Glomerular visceral epithelial cell (primary cell): ENCODE measurements around the gene UBL5.
A peak's percentile ranks its signal among the peaks of the same experiment; 100 is the strongest.
"Not testable (repeated sequence)": the region's sequence is repeated elsewhere in the genome, so short reads cannot be mapped to it uniquely, and the experiment has no call there.

ENCODE experiments used
- DNase-seq: peaks from one replicate; pipeline ENCODE4 v3.0.0-alpha.2; 2016; ENCODE audit errors: extremely low spot score

The UBL5 gene

DNA sequence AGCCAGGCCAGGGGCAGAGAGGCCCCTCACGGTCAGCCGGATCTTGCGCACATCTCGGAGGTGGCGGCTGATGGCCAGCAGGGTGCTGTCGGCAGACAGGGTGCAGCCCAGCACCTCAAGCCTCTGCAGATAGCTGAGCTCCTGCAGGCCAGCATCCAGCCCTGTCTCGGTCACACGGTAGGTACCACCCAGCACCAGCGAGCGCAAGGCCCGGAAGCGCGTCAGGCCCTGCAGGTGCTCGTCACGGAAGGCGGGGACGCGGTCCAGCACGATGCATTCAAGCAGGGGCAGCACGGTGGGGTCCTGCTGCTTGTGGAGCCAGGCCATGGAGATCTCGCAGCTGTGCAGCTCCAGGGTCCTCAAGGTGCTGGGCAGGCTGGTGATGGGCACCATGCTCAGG, 16.6 kb upstream of the UBL5 start:
- no peak for DNase-seq

- no peak for DNase-seq
These were observed 9.5 kb upstream of the UBL5 start for GRCh38 chr19:9818175-9818733.

GRCh38 chr19:9818734-9819595, 8.8 kb upstream of the UBL5 start, which contains the start of gene FBXL12:
TSS of gene FBXL12 (minus strand) at chr19:9819079. CDS start at chr19:9818813, 266 bp downstream.
- DNase-seq: peak; percentile 100

DNA sequence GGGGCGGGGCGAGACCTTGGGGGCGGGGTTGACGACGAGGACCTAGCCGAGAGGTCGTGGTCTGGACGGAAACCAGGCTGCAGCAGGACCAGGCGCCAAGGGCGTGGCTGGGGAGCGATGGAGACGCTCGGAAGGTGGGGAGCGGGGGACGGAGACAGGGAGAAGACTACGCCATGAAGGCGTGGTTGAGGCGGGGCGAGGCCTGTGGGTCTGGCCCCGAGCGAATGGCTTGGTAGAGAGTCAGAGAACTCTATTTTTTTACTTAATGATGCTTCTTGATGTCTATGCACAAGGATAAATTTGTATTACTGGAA, 8.2 kb upstream of the UBL5 start:
- DNase-seq: no peak

GRCh38 chr19:9820034-9820433, 7.7 kb upstream of the UBL5 start:
- not testable (repeated sequence) for DNase-seq

DNA sequence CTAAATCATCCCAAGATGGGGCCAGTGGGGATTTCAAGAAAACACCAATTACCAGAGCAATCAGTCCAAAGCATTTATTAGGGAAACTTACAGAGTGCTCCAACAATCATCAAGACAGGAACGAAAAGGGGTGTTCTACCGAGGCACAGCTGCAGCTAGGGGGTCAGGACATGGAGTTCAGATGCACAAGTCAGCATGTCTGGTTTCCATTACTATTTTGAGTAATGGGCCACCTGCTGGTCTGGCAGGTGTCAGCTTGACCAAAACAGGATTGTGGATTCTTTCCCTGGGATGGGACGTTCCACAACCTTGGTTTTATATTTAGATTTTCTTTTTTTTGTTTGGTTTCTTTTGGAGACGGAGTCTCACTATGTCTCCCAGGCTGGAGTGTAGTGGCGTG, 3.9 kb upstream of the UBL5 start:
- no peak for DNase-seq

GRCh38 chr19:9828551-9829063, 889 bp downstream of the UBL5 start:
- DNase-seq: no peak

- DNase-seq: no peak
These were observed 6.6 kb downstream of the UBL5 start for GRCh38 chr19:9834307-9834725.

DNA sequence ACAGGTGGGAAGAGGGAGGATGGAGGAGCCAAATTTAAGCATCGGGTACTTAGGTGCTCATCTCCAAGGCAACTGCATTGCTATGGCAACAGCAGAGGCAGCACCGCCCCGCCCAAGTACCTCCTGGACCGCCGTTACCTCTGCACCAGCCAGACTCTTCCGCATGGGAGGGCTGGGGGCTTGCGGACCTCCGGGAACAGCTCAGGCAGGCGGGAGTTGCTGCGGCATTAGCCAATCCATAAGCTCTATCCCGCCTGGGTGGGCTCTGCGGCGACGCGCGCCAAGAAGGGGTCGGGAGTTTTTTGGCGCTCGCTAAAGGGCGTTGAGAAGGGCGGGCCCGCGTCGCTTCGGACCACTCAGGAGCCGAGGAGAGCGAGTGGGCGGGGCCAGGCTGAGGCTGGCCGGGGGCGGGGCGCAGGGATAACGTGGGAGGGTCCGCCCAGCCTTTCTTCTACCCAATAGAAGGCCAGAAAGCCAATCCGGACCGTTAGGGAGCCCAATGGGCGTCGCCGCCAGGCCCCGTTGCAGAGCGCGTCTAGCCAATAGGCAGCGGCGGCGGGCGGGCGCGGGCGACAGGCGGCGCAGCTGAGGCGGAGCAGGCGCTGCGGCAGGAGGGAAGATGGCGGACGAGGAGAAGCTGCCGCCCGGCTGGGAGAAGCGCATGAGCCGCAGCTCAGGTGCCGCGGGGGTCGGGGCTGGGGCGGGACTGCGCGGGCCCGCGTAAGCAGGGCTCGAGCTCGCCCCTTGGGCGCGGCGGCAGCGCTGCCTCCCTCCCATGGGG, 7.2 kb downstream of the UBL5 start, which contains the start of gene PIN1:
Gene PIN1, plus strand, starts transcription at position 593 of the 781 bp plus-strand sequence. Its CDS starts 27 bp downstream, at position 620.
- peak; percentile 99 for DNase-seq

DNA sequence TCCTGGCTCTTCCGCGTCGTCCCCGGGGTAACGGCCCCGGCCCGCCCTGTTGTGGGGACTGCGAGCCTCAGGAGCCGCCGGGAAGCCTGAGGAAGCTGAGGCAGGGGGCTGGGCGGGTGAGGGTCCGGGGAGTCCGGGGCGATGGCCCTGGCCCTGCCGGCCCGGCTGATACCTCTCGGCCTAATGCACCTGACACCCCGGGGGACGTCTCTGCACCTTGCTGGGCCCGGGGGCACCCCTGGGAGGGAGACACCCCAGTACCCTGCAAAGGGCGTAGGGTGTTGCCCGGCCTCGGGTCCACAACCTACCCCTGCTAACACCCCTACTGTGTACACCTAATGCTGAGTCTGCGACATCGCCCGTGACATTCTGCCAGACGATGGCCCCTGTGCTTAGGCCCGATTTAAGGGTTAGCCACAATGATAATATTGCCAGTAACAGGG, 7.8 kb downstream of the UBL5 start:
- no peak for DNase-seq

DNA sequence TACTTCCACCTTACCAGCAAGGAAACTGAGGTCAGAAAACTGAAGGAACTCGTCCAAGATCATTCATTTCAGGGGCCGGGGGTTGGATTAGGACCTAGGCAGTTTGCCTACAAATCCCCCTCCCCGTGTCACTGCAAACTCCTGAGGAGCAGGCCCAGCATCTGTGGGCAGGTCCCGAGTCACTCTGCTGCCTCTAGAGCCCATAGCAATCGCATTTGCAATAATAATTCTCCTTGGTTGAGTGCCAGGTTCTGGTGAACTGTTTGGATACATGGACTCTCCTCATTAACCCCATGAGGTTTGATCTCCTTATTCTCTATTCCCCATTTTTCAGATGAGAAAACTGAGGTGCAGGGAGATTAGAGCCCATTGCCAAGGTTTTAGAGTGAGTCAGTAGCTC, 8.3 kb downstream of the UBL5 start:
- DNase-seq: peak; percentile 35

GRCh38 chr19:9838324-9838723, 10.6 kb downstream of the UBL5 start:
- no peak for DNase-seq

DNA sequence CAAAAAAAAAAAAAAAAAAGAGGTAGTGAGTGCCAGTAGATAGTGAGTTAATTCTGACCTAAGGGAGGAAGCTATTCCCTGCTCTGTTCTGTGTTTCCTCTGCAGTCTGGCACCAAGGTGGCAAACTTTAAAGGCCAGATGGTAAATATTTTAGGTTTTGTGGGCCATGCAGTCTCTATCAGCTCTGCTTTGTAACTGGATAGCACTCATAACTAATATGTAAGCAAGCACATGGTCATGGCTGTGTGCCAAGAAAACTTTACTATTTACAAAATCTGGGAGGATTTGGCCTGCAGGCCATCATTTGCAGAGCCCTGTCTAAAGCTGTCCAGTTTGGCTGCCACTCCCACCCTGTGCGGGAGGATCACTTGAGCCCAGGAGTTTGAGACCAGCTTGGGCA, 11.7 kb downstream of the UBL5 start:
- DNase-seq: no peak

GRCh38 chr19:9842834-9843625, 15.3 kb downstream of the UBL5 start:
- no peak for DNase-seq

DNA sequence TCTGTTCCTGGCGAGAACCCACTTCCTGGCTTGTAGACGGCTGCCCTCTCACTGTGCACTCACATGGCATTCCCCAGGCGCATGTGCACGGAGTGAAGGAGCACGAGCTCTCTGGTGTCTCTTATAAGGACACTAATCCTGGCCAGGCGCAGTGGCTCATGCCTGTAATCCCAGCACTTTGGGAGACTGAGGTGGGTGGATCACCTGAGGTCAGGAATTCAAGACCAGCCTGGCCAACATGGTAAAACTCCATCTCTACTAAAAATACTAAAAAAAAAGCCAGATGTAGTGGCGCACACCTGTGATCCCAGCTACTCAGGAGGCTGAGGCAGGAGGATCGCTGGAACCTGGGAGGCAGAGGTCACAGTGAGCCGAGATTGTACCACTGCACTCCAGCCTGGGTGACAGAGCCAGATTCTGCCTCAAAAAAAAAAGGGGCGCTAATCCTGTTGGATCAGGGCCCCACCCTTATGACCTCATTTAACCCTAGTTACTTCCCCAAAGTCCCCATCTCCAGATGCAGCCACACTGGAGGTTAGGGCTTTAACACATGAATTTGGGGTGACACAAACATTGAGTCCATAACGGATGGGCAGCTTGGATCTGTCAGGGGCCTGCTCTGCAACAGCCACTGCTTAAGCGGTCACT, 16.0 kb downstream of the UBL5 start:
- DNase-seq: not testable (repeated sequence)

DNA sequence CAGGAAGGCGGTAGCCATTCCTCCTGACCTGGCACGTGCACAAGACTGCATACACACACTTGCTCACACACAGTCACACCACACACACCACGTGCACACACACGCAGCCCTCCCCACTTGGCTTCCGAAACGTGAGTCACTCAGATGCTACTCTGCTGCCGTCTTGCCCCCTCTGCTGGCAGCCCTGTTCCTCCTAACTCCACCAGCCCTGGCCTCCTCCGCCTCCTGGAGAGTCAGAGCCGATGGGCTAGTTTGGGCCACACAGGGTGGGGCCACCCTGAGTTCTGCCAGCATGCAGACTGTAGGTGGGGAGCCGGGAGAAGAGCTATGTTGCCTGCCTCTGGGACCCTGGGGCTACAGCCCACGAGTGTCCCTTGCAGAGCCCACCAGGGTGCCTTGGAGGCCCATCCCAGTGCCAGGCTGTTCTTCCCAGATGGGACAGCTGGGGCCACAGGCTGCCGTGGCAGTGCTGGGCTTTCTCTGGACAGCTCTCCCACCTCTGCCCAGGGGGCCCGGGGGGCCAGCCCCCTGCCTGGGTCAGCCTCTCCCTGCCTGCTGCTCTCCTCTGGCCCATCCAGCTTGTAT, 19.5 kb downstream of the UBL5 start:
- DNase-seq: peak; percentile 77

DNA sequence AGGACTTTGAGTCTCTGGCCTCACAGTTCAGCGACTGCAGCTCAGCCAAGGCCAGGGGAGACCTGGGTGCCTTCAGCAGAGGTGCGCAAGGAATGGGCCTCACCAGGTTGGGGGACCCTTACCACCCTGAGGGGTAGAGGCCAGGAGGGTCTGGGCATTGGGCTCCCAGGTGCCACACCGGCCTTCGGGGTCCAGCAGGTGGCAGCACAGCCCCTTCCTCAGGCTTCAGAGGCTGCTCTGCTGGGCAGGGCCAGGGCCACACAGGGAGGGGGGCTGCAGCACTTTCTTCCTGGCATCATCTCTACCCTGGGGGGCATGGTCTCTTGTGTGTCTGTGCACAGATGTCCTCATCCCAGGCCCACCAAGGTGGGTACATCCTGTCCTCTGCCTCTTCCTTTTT, 20.3 kb downstream of the UBL5 start:
- DNase-seq: no peak

- DNase-seq: no peak
These were observed 21.0 kb downstream of the UBL5 start for GRCh38 chr19:9848762-9849161.

DNA sequence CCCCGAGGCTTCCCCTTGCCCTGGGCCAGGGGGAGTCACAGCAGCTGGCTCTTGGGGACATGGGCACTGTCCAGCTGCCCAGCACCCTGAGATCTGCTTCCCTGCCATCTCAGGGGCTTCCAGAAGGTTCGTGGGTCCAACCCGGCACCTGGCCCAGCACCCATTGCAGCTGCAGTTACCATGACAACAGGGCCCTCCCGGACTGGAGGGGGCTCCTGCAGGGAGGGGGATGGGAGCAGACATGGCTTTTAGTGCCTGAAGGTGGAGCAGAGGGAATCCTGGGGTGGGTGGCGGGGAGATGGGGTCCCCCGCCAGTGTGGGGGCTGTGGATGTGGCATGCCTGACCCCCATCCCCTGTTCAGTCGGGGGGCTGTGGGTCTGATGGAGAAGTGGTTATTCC, 22.1 kb downstream of the UBL5 start:
- no peak for DNase-seq

- no peak for DNase-seq
These were observed 22.7 kb downstream of the UBL5 start for GRCh38 chr19:9850235-9850959.
